ENCODE measurements around the gene SNRPD3. TPM values are rescaled to one million over a fixed set of nuclear protein-coding genes. Genes with fewer than 3 reads are reported as not detected.

Gene SNRPD3
- total and polyA plus RNA-seq, 9 of the 15 experiments (the other 6 are each of a cell fraction or from before 2014, with no cell fraction given), result 131 to 366 (median 274) TPM

- TF ChIP-seq ZBTB12 (CRISPR knock-in tag; IDR thresholded peaks at IDR 0.05) (no peak), ZNF511 (CRISPR knock-in tag; IDR thresholded peaks at IDR 0.05) (no peak), NFXL1 (CRISPR knock-in tag; IDR thresholded peaks at IDR 0.05) (no peak), RBM14 (IDR thresholded peaks at IDR 0.05; ENCODE audit: borderline replicate concordance, insufficient read depth, low read depth, low read length) (no peak), ZNF41 (CRISPR knock-in tag; conservative IDR thresholded peaks at IDR 0.05) (no peak), CSDE1 (IDR thresholded peaks at IDR 0.05) (no peak), KLF13 (tag; IDR thresholded peaks at IDR 0.05; ENCODE audit: borderline replicate concordance, low read depth) (no peak), ATF1 (CRISPR knock-in tag; IDR thresholded peaks at IDR 0.05) (no peak), ATF1 (tag; IDR thresholded peaks at IDR 0.05) (no peak)
These were observed 23.4 kb downstream of the SNRPD3 start (continued) for GRCh38 chr22:24579258-24579601.

- BruUV-seq (replicated peaks), result no TSS peak
- CTCF ChIA-PET (ENCODE audit: low intra/inter-chr PET ratio), result no interaction called here
These were observed 24.5 kb downstream of the SNRPD3 start for GRCh38 chr22:24580276-24580675.

More at GRCh38 chr22:24580276-24580675, 24.5 kb downstream of the SNRPD3 start:
- Histone ChIP-seq H2AFZ (ENCODE audit: low read depth, low read length) (no peak overlapping the region), H3K4me3 (no peak overlapping the region), H3K9me1 (ENCODE audit: control insufficient read depth, insufficient read depth, low read length) (no peaks in the 10 kb centered on the region), H3K4me2 (ENCODE audit: insufficient read depth, low read length) (no peak overlapping the region), H3K9me3 (replicated peaks; ENCODE audit: control insufficient read depth, insufficient read depth, low read depth, low read length) (no peaks in the 10 kb centered on the region), H3K9ac (ENCODE audit: insufficient read depth in 1 of 2, low read depth in 2 of 2, low read length in 2 of 2) (no peak overlapping the region), H3K27me3 (ENCODE audit: control insufficient read depth in 2 of 2, insufficient read depth in 2 of 2, low read length in 2 of 2) (no peaks in the 10 kb centered on the region), H4K20me1 (replicated peaks; ENCODE audit: control insufficient read depth, insufficient read depth, low read length) (no peaks in the 10 kb centered on the region), H3K27ac (ENCODE audit: extremely low read depth, low read depth, low read length) (no peak overlapping the region), H3K4me1 (replicated peaks in 1 of 2; ENCODE audit: control insufficient read depth in 2 of 2, insufficient read depth in 2 of 2, low read length in 2 of 2) (peaks cover 0 to 10% of the 10 kb centered on the region in 2 experiments; a peak in 2 of 5 replicates), H3K79me2 (ENCODE audit: control insufficient read depth, insufficient read depth, low read length) (no peaks in the 10 kb centered on the region), H3K36me3 (ENCODE audit: control insufficient read depth, insufficient read depth, low read length) (peaks cover 3% of the 10 kb centered on the region; the same call in 1 of the 3 replicates)
- FAIRE-seq (no peak), ATAC-seq (no peak), DNase-seq (ENCODE audit: extremely low read depth in 1 of 4, low spot score in 3 of 4) (no peak)
- TF ChIP-seq CTCF (IDR thresholded peaks at IDR 0.05 in 2 of 3, conservative IDR thresholded peaks at IDR 0.05 in 1 of 3; ENCODE audit: insufficient read depth in 2 of 3, low read depth in 1 of 3, low read length in 3 of 3) (no peak), ZNF785 (CRISPR knock-in tag; IDR thresholded peaks at IDR 0.05) (no peak), PHB2 (IDR thresholded peaks at IDR 0.05; ENCODE audit: low read depth) (no peak), TRIM28 (IDR thresholded peaks at IDR 0.05) (no peak)
- no CpG with 5 or more reads among the region's 2 CpGs for WGBS (ENCODE audit: insufficient coverage, low coverage, missing lambda C conversion rate)
- POLR2A ChIA-PET, result interaction anchor here (1.0 kb wide), 1 partner anchor 11 kb away, joined by 3 read pairs; no protein-coding TSS in a partner anchor
- intact Hi-C loops (cut with micrococcal nuclease) (no loop called here), in situ Hi-C loops (cut with MboI) (no loop called here)
